Right lobe of liver (tissue), 6 donors: ENCODE measurements around the gene ILF2. TPM values are rescaled to one million over a fixed set of nuclear protein-coding genes. Genes with fewer than 3 reads are reported as not detected.
"Not testable (repeated sequence)": the region's sequence is repeated elsewhere in the genome, so short reads cannot be mapped to it uniquely, and the experiment has no call there.

Experiments used
- ATAC-seq, 4 donors: fragments of 200-7000 bp; cut with Tn5 transposase; one replicate each; pipeline ENCODE4 v1.9.1; 2020; ENCODE audit warnings: mild to moderate bottlenecking in 4 of 4, moderate library complexity in 4 of 4
- DNase-seq, 3 donors: peaks; one replicate each; pipeline ENCODE4 v3.0.0-alpha.2; 2020
- H3K27ac ChIP-seq, 3 donors: fragments of 200-600 bp; one replicate each; pipeline ENCODE4 v1.8.0; 2022
- H3K27me3 ChIP-seq, 2 donors: fragments of 200-600 bp; one replicate each; pipeline ENCODE4 v1.8.0; 2022
- H3K36me3 ChIP-seq, 4 donors: fragments of 200-600 bp; sonication (generic) in 1 of 4; one replicate each; pipeline versions ENCODE4 v1.5.1 to v1.8.0; 2017 to 2022; ENCODE audit warnings: control low read depth in 1 of 4
- H3K4me1 ChIP-seq, 4 donors: fragments of 200-600 bp; sonication (generic) in 1 of 4; one replicate each; pipeline versions ENCODE4 v1.5.1 to v1.8.0; 2017 to 2022; ENCODE audit warnings: control low read depth in 1 of 4
- H3K4me3 ChIP-seq, 3 donors: fragments of 200-600 bp; one replicate each; pipeline ENCODE4 v1.8.0; 2022
- H3K9me3 ChIP-seq, 4 donors: fragments of 200-600 bp; sonication (generic) in 1 of 4; one replicate each; pipeline versions ENCODE4 v1.5.1 to v1.8.0; 2017 to 2022; ENCODE audit warnings: control low read depth in 1 of 4
- CTCF ChIP-seq, 4 donors: fragments of 200-600 bp in 3 of 4; fragments of 450-650 bp in 1 of 4; IDR thresholded peaks; one replicate each; pipeline versions ENCODE4 v1.5.1 to v1.8.0; 2016 to 2022; ENCODE audit warnings: antibody characterized with exemption in 4 of 4, mild to moderate bottlenecking in 2 of 4
- POLR2A ChIP-seq: fragments of 450-650 bp; IDR thresholded peaks from one replicate; pipeline ENCODE4 v1.6.1; 2017; ENCODE audit warnings: antibody characterized with exemption, mild to moderate bottlenecking
- WGBS: methylation state at CpG from one replicate; pipeline ENCODE4 v1.1.6; 2018; ENCODE audit warnings: low coverage, low lambda C conversion rate; ENCODE audit not compliant: insufficient coverage; ENCODE audit errors: missing lambda C conversion rate; 5-methylcytosine and 5-hydroxymethylcytosine counted together
- intact Hi-C, 2 donors: fragments of 100-400 bp; cut with DNase I; formaldehyde crosslinking; loops; one replicate each; pipeline versions ENCODE4 v1.11.2 to v1.14.1; 2022
- total RNA-seq, 6 experiments: library from RNA; depleted of rRNA in 2 of 6; stranded (reverse); fragments of >200 nt in 2 of 6; fragmentation: NEBNext Ultra II Directional in 3 of 6; extraction: Animal tissue kit (Norgen Biotek cat#: 25700) in 3 of 6; gene quantifications; one replicate each; pipeline versions ENCODE4 v1.1.0 to v1.2.4, GENCODE V29; 2016 to 2023
- donor health status: DM: no; HTN: yes; CAD: no.
- donor health status: DM: no; HTN: no; CAD: no.
- donor health status: DM: no; HTN: no; CAD: no.
- donor health status: DM: no; HTN: yes; CAD: no.
- donor health status: DM: no; HTN: yes; CAD: no.

The ILF2 gene
- total RNA-seq, 6 experiments from 2014 or later = 30.2 to 55.9 (median 38.7) TPM

- H3K4me1 ChIP-seq = peaks cover 0 to 32% (median 11%) of the 10 kb centered on the region in 4 donors
- peak in 1 of 3 donors; percentile 1 for DNase-seq
- H3K27ac ChIP-seq = no peak overlapping the region
- WGBS = 73% methylated on average over 5 of the region's 6 CpGs
- no peak for TF ChIP-seq CTCF (IDR thresholded peaks at IDR 0.05)
- TF ChIP-seq POLR2A = no peak
- H3K4me3 ChIP-seq = peak overlapping the region in 2 of 3 donors; percentile 63 to 86
- peaks cover 11 to 42% (median 24%) of the 10 kb centered on the region in 4 donors for H3K36me3 ChIP-seq
- no peaks in the 10 kb centered on the region for H3K27me3 ChIP-seq
- intact Hi-C loops = loop anchor here (10.0 kb wide), 2 partner anchors 105 to 315 kb away; partner anchors contain the start of genes RAB13 (in 1 of the 2) and SLC27A3 (in 1 of the 2)
- ATAC-seq = no peak
- no peaks in the 10 kb centered on the region for H3K9me3 ChIP-seq
Measured at GRCh38 chr1:153669606-153670005, 1.2 kb downstream of the ILF2 start.

- H3K9me3 ChIP-seq, intact Hi-C loops, ATAC-seq, H3K4me3 ChIP-seq, H3K27me3 ChIP-seq, H3K27ac ChIP-seq: not testable (repeated sequence)
- 100% methylated on average over 2 of the region's 8 CpGs for WGBS
- peaks cover 11 to 51% (median 30%) of the 10 kb centered on the region in 4 donors for H3K36me3 ChIP-seq
- peak in 1 of 3 donors; percentile 3 for DNase-seq
- peaks cover 0 to 34% (median 11%) of the 10 kb centered on the region in 4 donors for H3K4me1 ChIP-seq
Measured at GRCh38 chr1:153668672-153669071, 2.1 kb downstream of the ILF2 start.

GRCh38 chr1:153667439-153667838 is 3.4 kb downstream of the ILF2 start:
- Histone ChIP-seq H3K27me3 (no peaks in the 10 kb centered on the region), H3K4me3 (no peak overlapping the region), H3K4me1 (peaks cover 0 to 34% (median 11%) of the 10 kb centered on the region in 4 donors), H3K27ac (no peak overlapping the region), H3K36me3 (peaks cover 11 to 64% (median 36%) of the 10 kb centered on the region in 4 donors), H3K9me3 (no peaks in the 10 kb centered on the region)
- 85% methylated on average over 3 of the region's 4 CpGs for WGBS
- intact Hi-C loops = no loop called here
- no peak for TF ChIP-seq CTCF (IDR thresholded peaks at IDR 0.05)
- no peak for ATAC-seq
- no peak for DNase-seq

- Histone ChIP-seq H3K9me3 (no peaks in the 10 kb centered on the region), H3K27ac (no peak overlapping the region), H3K36me3 (peaks cover 11 to 72% (median 45%) of the 10 kb centered on the region in 4 donors), H3K4me1 (peaks cover 0 to 26% (median 5%) of the 10 kb centered on the region in 4 donors), H3K4me3 (no peak overlapping the region), H3K27me3 (no peaks in the 10 kb centered on the region)
- 63% methylated on average over 4 of the region's 5 CpGs for WGBS
- ATAC-seq = no peak
- TF ChIP-seq POLR2A (no peak), CTCF (IDR thresholded peaks at IDR 0.05) (no peak)
- intact Hi-C loops = no loop called here
- DNase-seq = peak in 1 of 3 donors; percentile 13
Measured at GRCh38 chr1:153663211-153663610, 7.6 kb downstream of the ILF2 start.

- Histone ChIP-seq H3K36me3 (peaks cover 11 to 62% (median 39%) of the 10 kb centered on the region in 4 donors), H3K4me1 (peaks cover 0 to 25% (median 5%) of the 10 kb centered on the region in 4 donors), H3K9me3 (no peaks in the 10 kb centered on the region), H3K27me3 (no peaks in the 10 kb centered on the region), H3K4me3 (no peak overlapping the region), H3K27ac (no peak overlapping the region)
- intact Hi-C loops = no loop called here
- DNase-seq = no peak
- no peak for ATAC-seq
- 73% methylated on average over 2 of the region's 2 CpGs for WGBS
- no peak for TF ChIP-seq CTCF (IDR thresholded peaks at IDR 0.05)
- no peak for TF ChIP-seq POLR2A
Measured at GRCh38 chr1:153662269-153662668, 8.5 kb downstream of the ILF2 start.
